Liver (tissue), 9 donors: Measurements from ENCODE around the gene SAMD9. TPM values are rescaled to one million over a fixed set of nuclear protein-coding genes. Genes with fewer than 3 reads are reported as not detected.
"Not testable (repeated sequence)": the region's sequence is repeated elsewhere in the genome, so short reads cannot be mapped to it uniquely, and the experiment has no call there.

ENCODE experiments used
- DNase-seq: peaks from one replicate; pipeline ENCODE4 v3.0.0-alpha.2; 2017; ENCODE audit warnings: low spot score
- H3K27ac ChIP-seq, 2 donors: one replicate each; pipeline ENCODE4 v1.7.0; 2013; ENCODE audit warnings: inconsistent platforms in 2 of 2, low read length in 2 of 2, control low read depth in 1 of 2, low read depth in 1 of 2, mild to moderate bottlenecking in 1 of 2
- H3K27me3 ChIP-seq, 4 donors: one replicate each; pipeline versions ENCODE4 v1.6.1 to v1.7.0; 2013; ENCODE audit warnings: low read length in 3 of 4, inconsistent platforms in 1 of 4, mild to moderate bottlenecking in 1 of 4, moderate library complexity in 1 of 4; ENCODE audit not compliant: control insufficient read depth in 4 of 4, insufficient read depth in 4 of 4
- H3K36me3 ChIP-seq, 4 donors: one replicate each; pipeline versions ENCODE4 v1.6.1 to v1.7.0; 2013; ENCODE audit warnings: low read length in 3 of 4, mild to moderate bottlenecking in 3 of 4, low read depth in 1 of 4, moderate library complexity in 1 of 4; ENCODE audit not compliant: control insufficient read depth in 4 of 4, insufficient read depth in 3 of 4
- H3K4me1 ChIP-seq, 4 donors: one replicate each; pipeline versions ENCODE4 v1.6.1 to v1.7.0; 2013; ENCODE audit warnings: low read length in 3 of 4, mild to moderate bottlenecking in 3 of 4, moderate library complexity in 1 of 4; ENCODE audit not compliant: control insufficient read depth in 4 of 4, insufficient read depth in 4 of 4
- H3K4me3 ChIP-seq, 3 donors: one replicate each; pipeline versions ENCODE4 v1.6.1 to v1.7.0; 2013; ENCODE audit warnings: low read length in 3 of 3, control low read depth in 1 of 3, low read depth in 1 of 3, mild to moderate bottlenecking in 1 of 3
- H3K9ac ChIP-seq, 2 donors: one replicate each; pipeline ENCODE4 v1.7.0; 2013; ENCODE audit warnings: low read length in 2 of 2, mild to moderate bottlenecking in 2 of 2, moderate library complexity in 2 of 2, control low read depth in 1 of 2, low read depth in 1 of 2
- H3K9me3 ChIP-seq, 4 donors: one replicate each; pipeline versions ENCODE4 v1.6.1 to v1.7.0; 2013; ENCODE audit warnings: low read length in 3 of 4; ENCODE audit not compliant: control insufficient read depth in 4 of 4
- ATF3 ChIP-seq: IDR thresholded peaks from 2 replicates; pipeline ENCODE4 v1.6.1; 2016; ENCODE audit warnings: antibody characterized with exemption
- EGR1 ChIP-seq, 2 donors: IDR thresholded peaks; 2 replicates each; pipeline ENCODE4 v1.6.1; 2016 to 2018; ENCODE audit warnings: antibody characterized with exemption in 2 of 2, low read depth in 2 of 2
- FOXA2 ChIP-seq: IDR thresholded peaks from 2 replicates; pipeline ENCODE4 v1.6.1; 2016; ENCODE audit warnings: antibody characterized with exemption
- GABPA ChIP-seq, 2 donors: IDR thresholded peaks in 1 of 2; conservative IDR thresholded peaks in 1 of 2; 2 replicates each; pipeline ENCODE4 v1.6.1; 2016; ENCODE audit warnings: antibody characterized with exemption in 2 of 2, mild to moderate bottlenecking in 1 of 2, moderate library complexity in 1 of 2
- HNF4A ChIP-seq, 2 donors: conservative IDR thresholded peaks; 2 replicates each; pipeline ENCODE4 v1.6.1; 2016; ENCODE audit warnings: antibody characterized with exemption in 2 of 2, mild to moderate bottlenecking in 2 of 2
- JUND ChIP-seq, 2 donors: IDR thresholded peaks; 2 replicates each; pipeline ENCODE4 v1.6.1; 2016; ENCODE audit warnings: antibody characterized with exemption in 2 of 2
- MAX ChIP-seq: IDR thresholded peaks from 2 replicates; pipeline ENCODE4 v1.6.1; 2016; ENCODE audit warnings: antibody characterized with exemption
- RAD21 ChIP-seq, 2 donors: IDR thresholded peaks; 2 replicates each; pipeline ENCODE4 v1.6.1; 2016; ENCODE audit warnings: antibody characterized with exemption in 2 of 2, mild to moderate bottlenecking in 2 of 2
- RXRA ChIP-seq, 2 donors: IDR thresholded peaks; 2 replicates each; pipeline ENCODE4 v1.6.1; 2017 to 2018; ENCODE audit warnings: antibody characterized with exemption in 2 of 2, mild to moderate bottlenecking in 1 of 2
- TAF1 ChIP-seq: conservative IDR thresholded peaks from 2 replicates; pipeline ENCODE4 v1.6.1; 2016; ENCODE audit warnings: antibody characterized with exemption, mild to moderate bottlenecking
- YY1 ChIP-seq: IDR thresholded peaks from 2 replicates; pipeline ENCODE4 v1.6.1; 2016; ENCODE audit warnings: antibody characterized with exemption, mild to moderate bottlenecking
- WGBS: extraction: QIAGEN DNeasy Blood & Tissue Kit; methylation state at CpG from one replicate; pipeline ENCODE4 v1.1.7; 2013; 5-methylcytosine and 5-hydroxymethylcytosine counted together
- polyA plus RNA-seq, 2 donors: library from polyadenylated mRNA; stranded (reverse) in 1 of 2; unstranded in 1 of 2; fragments of 200-250 nt in 1 of 2; fragments of >200 nt in 1 of 2; fragmentation: Nextera tagmentation in 1 of 2; extraction: Ambion mirVana in 1 of 2; gene quantifications; one replicate each; pipeline versions ENCODE4 v1.2.1 to v1.2.3, GENCODE V29; 2013 to 2015
- total RNA-seq, 2 donors: library from RNA; depleted of rRNA; stranded (reverse); fragments of >200 nt; gene quantifications; one replicate each; pipeline ENCODE4 v1.2.3, GENCODE V29; 2014
- donor health status: healthy.
- donor health status: healthy.
- donor health status: healthy.
- donor health status: healthy.
- donor health status: healthy.

Gene SAMD9
- total and polyA plus RNA-seq, 4 donors: 1.2 to 10.9 (median 2.3) TPM

GRCh38 chr7:93133005-93133404, 15.2 kb upstream of the SAMD9 start:
- DNase-seq: no peak
- Histone ChIP-seq H3K4me3 (no peak overlapping the region), H3K36me3 (peaks cover 2 to 13% (median 6%) of the 10 kb centered on the region in 4 donors), H3K9me3 (peaks cover 3 to 13% (median 8%) of the 10 kb centered on the region in 4 donors), H3K4me1 (no peaks in the 10 kb centered on the region), H3K27me3 (no peaks in the 10 kb centered on the region), H3K27ac (no peak overlapping the region), H3K9ac (no peak overlapping the region)
- 73% methylated on average over 1 of the region's 1 CpG for WGBS
- no peak for TF ChIP-seq RAD21 (IDR thresholded peaks at IDR 0.05)
- no peak for TF ChIP-seq RXRA (IDR thresholded peaks at IDR 0.05)
- TF ChIP-seq FOXA2: no peak

- 78% methylated on average over 3 of the region's 3 CpGs for WGBS
- no peaks in the 10 kb centered on the region for H3K27me3 ChIP-seq
Observed at GRCh38 chr7:93132216-93132615, 14.4 kb upstream of the SAMD9 start.

GRCh38 chr7:93126954-93127353, 9.2 kb upstream of the SAMD9 start:
- H3K4me3 ChIP-seq, H3K36me3 ChIP-seq, H3K4me1 ChIP-seq, H3K27me3 ChIP-seq, H3K9ac ChIP-seq, H3K27ac ChIP-seq, H3K9me3 ChIP-seq, DNase-seq: not testable (repeated sequence)
- 96% methylated on average over 1 of the region's 1 CpG for WGBS

More at GRCh38 chr7:93132216-93132615, 14.4 kb upstream of the SAMD9 start:
- peaks cover 0 to 12% (median 6%) of the 10 kb centered on the region in 4 donors for H3K36me3 ChIP-seq
- no peak overlapping the region for H3K9ac ChIP-seq
- H3K4me3 ChIP-seq: no peak overlapping the region
- H3K9me3 ChIP-seq: peaks cover 2 to 13% (median 8%) of the 10 kb centered on the region in 4 donors
- DNase-seq: no peak
- TF ChIP-seq TAF1 (no peak), EGR1 (IDR thresholded peaks at IDR 0.05; ENCODE audit: low read depth in 2 of 2) (no peak), FOXA2 (no peak), MAX (no peak), JUND (IDR thresholded peaks at IDR 0.05) (no peak), RAD21 (IDR thresholded peaks at IDR 0.05) (no peak), GABPA (IDR thresholded peaks at IDR 0.05 in 1 of 2, conservative IDR thresholded peaks at IDR 0.05 in 1 of 2) (no peak), ATF3 (no peak), YY1 (no peak), HNF4A (conservative IDR thresholded peaks at IDR 0.05) (no peak)
- H3K4me1 ChIP-seq: no peaks in the 10 kb centered on the region
- H3K27ac ChIP-seq: no peak overlapping the region

GRCh38 chr7:93123532-93123931, 5.8 kb upstream of the SAMD9 start:
- not testable (repeated sequence) for H3K9me3 ChIP-seq, H3K36me3 ChIP-seq, H3K4me1 ChIP-seq, H3K27ac ChIP-seq, H3K27me3 ChIP-seq, H3K9ac ChIP-seq, H3K4me3 ChIP-seq, DNase-seq
- WGBS: 43% methylated on average over 3 of the region's 3 CpGs
